ENCODE data around the gene PDE3A.

GRCh38 chr12:20319366-20319765, 49.0 kb upstream of the PDE3A start:
- TF ChIP-seq CTCF (IDR thresholded peaks at IDR 0.05) (no peak), POLR2A (IDR thresholded peaks at IDR 0.05) (no peak)
